Naive B cell (primary cell): Measurements from ENCODE around the gene UBE2R2. TPM values are rescaled to one million over a fixed set of nuclear protein-coding genes. Genes with fewer than 3 reads are reported as not detected.
"Not testable (repeated sequence)": the region's sequence is repeated elsewhere in the genome, so short reads cannot be mapped to it uniquely, and the experiment has no call there.

Experiments
- ATAC-seq, 2 donors: fragments of 150-1000 bp; cut with Tn5 transposase; 2 replicates each; pipeline ENCODE4 v1.10.0; 2021; ENCODE audit warnings: low read depth in 2 of 2, mild to moderate bottlenecking in 2 of 2, moderate library complexity in 2 of 2
- DNase-seq: peaks from one replicate; pipeline ENCODE4 v3.0.0; 2022
- H3K27ac Mint-ChIP-seq, 6 donors: one replicate each; pipeline ENCODE4 v1.8.0; 2020 to 2022; ENCODE audit warnings: mild to moderate bottlenecking in 6 of 6, mixed read lengths in 6 of 6, moderate library complexity in 5 of 6, inconsistent platforms in 2 of 6
- H3K27me3 Mint-ChIP-seq, 3 donors: one replicate each; pipeline ENCODE4 v1.8.0; 2021 to 2022; ENCODE audit warnings: mixed read lengths in 3 of 3, mild to moderate bottlenecking in 1 of 3
- H3K36me3 Mint-ChIP-seq, 2 donors: one replicate each; pipeline ENCODE4 v1.8.0; 2020 to 2022; ENCODE audit warnings: mixed read lengths in 2 of 2, inconsistent platforms in 1 of 2, mild to moderate bottlenecking in 1 of 2
- H3K4me1 Mint-ChIP-seq, 3 donors: one replicate each; pipeline ENCODE4 v1.8.0; 2020 to 2022; ENCODE audit warnings: mixed read lengths in 3 of 3, inconsistent platforms in 1 of 3, mild to moderate bottlenecking in 1 of 3, moderate library complexity in 1 of 3
- H3K4me3 Mint-ChIP-seq, 8 donors: one replicate each; pipeline ENCODE4 v1.8.0; 2020 to 2022; ENCODE audit warnings: mild to moderate bottlenecking in 8 of 8, mixed read lengths in 8 of 8, moderate library complexity in 8 of 8, inconsistent platforms in 2 of 8
- H3K9me3 Mint-ChIP-seq, 7 donors: one replicate each; pipeline ENCODE4 v1.8.0; 2020 to 2022; ENCODE audit warnings: mixed read lengths in 7 of 7, mild to moderate bottlenecking in 5 of 7, inconsistent platforms in 2 of 7, moderate library complexity in 1 of 7
- polyA plus RNA-seq, 6 donors: library from polyadenylated mRNA; unstranded; fragments of 300-500 nt; fragmentation: Illumina TruSeq; gene quantifications; one replicate each; pipeline ENCODE4 v1.2.3, GENCODE V29; 2021; ENCODE audit warnings: low read depth in 6 of 6

UBE2R2 gene
- polyA plus RNA-seq, 6 donors from 2014 or later: 26.5 to 33.6 (median 28.9) TPM

- Mint-ChIP-seq H3K9me3 (no peaks in the 10 kb centered on the region), H3K4me3 (no peak overlapping the region), H3K4me1 (peaks cover 0 to 2% (median 0%) of the 10 kb centered on the region in 3 donors), H3K27me3 (no peaks in the 10 kb centered on the region), H3K27ac (no peak overlapping the region), H3K36me3 (peaks cover 21 to 48% of the 10 kb centered on the region in 2 donors)
- ATAC-seq: no peak
- DNase-seq: no peak
Measured at GRCh38 chr9:33942471-33943083, 125.6 kb downstream of the UBE2R2 start.

GRCh38 chr9:33943389-33943788 is 126.4 kb downstream of the UBE2R2 start:
- H3K4me3 Mint-ChIP-seq: no peak overlapping the region
- peak overlapping the region in 1 of 6 donors; percentile 44 for H3K27ac Mint-ChIP-seq
- peaks cover 0 to 2% (median 0%) of the 10 kb centered on the region in 3 donors for H3K4me1 Mint-ChIP-seq
- no peaks in the 10 kb centered on the region for H3K9me3 Mint-ChIP-seq
- H3K27me3 Mint-ChIP-seq: no peaks in the 10 kb centered on the region
- H3K36me3 Mint-ChIP-seq: peaks cover 29 to 48% of the 10 kb centered on the region in 2 donors
- DNase-seq: no peak
- no peak for ATAC-seq

GRCh38 chr9:33946779-33947535 is 130.0 kb downstream of the UBE2R2 start:
- DNase-seq (no peak), ATAC-seq (no peak)
- H3K4me1 Mint-ChIP-seq: no peaks in the 10 kb centered on the region
- no peaks in the 10 kb centered on the region for H3K27me3 Mint-ChIP-seq
- no peaks in the 10 kb centered on the region for H3K9me3 Mint-ChIP-seq
- peak overlapping the region in 1 of 8 donors; percentile 15 for H3K4me3 Mint-ChIP-seq
- H3K27ac Mint-ChIP-seq: no peak overlapping the region
- H3K36me3 Mint-ChIP-seq: peaks cover 33 to 40% of the 10 kb centered on the region in 2 donors

- no peak overlapping the region for H3K4me3 Mint-ChIP-seq
- H3K27me3 Mint-ChIP-seq: no peaks in the 10 kb centered on the region
- H3K4me1 Mint-ChIP-seq: no peaks in the 10 kb centered on the region
- peaks cover 24 to 33% of the 10 kb centered on the region in 2 donors for H3K36me3 Mint-ChIP-seq
- ATAC-seq: no peak
- H3K27ac Mint-ChIP-seq: no peak overlapping the region
- no peak for DNase-seq
- no peaks in the 10 kb centered on the region for H3K9me3 Mint-ChIP-seq
Measured at GRCh38 chr9:33950371-33950770, 133.4 kb downstream of the UBE2R2 start.

- Mint-ChIP-seq H3K36me3 (peaks cover 23 to 30% of the 10 kb centered on the region in 2 donors), H3K27ac (no peak overlapping the region)
Measured at GRCh38 chr9:33952066-33952465, 135.1 kb downstream of the UBE2R2 start.

GRCh38 chr9:33956544-33956943 is 139.6 kb downstream of the UBE2R2 start:
- Mint-ChIP-seq H3K9me3 (no peaks in the 10 kb centered on the region), H3K4me3 (peak overlapping the region in 1 of 8 donors; percentile 3), H3K27ac (peak overlapping the region in 1 of 6 donors; percentile 44), H3K4me1 (no peaks in the 10 kb centered on the region), H3K36me3 (peaks cover 28 to 37% of the 10 kb centered on the region in 2 donors), H3K27me3 (no peaks in the 10 kb centered on the region)
- DNase-seq: no peak
- ATAC-seq: no peak

More at GRCh38 chr9:33952066-33952465, 135.1 kb downstream of the UBE2R2 start:
- H3K4me1 Mint-ChIP-seq: no peaks in the 10 kb centered on the region
- DNase-seq (no peak), ATAC-seq (no peak)
- no peaks in the 10 kb centered on the region for H3K9me3 Mint-ChIP-seq
- no peak overlapping the region for H3K4me3 Mint-ChIP-seq
- no peaks in the 10 kb centered on the region for H3K27me3 Mint-ChIP-seq

GRCh38 chr9:33959725-33960124 is 142.8 kb downstream of the UBE2R2 start:
- no peak for ATAC-seq
- no peaks in the 10 kb centered on the region for H3K9me3 Mint-ChIP-seq
- H3K27me3 Mint-ChIP-seq: no peaks in the 10 kb centered on the region
- DNase-seq: no peak
- no peak overlapping the region for H3K27ac Mint-ChIP-seq
- peaks cover 20 to 25% of the 10 kb centered on the region in 2 donors for H3K36me3 Mint-ChIP-seq
- no peaks in the 10 kb centered on the region for H3K4me1 Mint-ChIP-seq
- H3K4me3 Mint-ChIP-seq: no peak overlapping the region

- H3K9me3 Mint-ChIP-seq, H3K4me1 Mint-ChIP-seq, H3K27me3 Mint-ChIP-seq, H3K4me3 Mint-ChIP-seq, DNase-seq, ATAC-seq: not testable (repeated sequence)
- Mint-ChIP-seq H3K27ac (peak overlapping the region in 1 of 6 donors; percentile 72), H3K36me3 (peaks cover 14 to 22% of the 10 kb centered on the region in 2 donors)
Measured at GRCh38 chr9:33962468-33962867, 145.5 kb downstream of the UBE2R2 start.

GRCh38 chr9:33964086-33964768 is 147.3 kb downstream of the UBE2R2 start:
- no peak for DNase-seq
- no peaks in the 10 kb centered on the region for H3K27me3 Mint-ChIP-seq

More at GRCh38 chr9:33964086-33964768, 147.3 kb downstream of the UBE2R2 start:
- no peaks in the 10 kb centered on the region for H3K9me3 Mint-ChIP-seq
- peak overlapping the region in 1 of 6 donors; percentile 72 for H3K27ac Mint-ChIP-seq
- H3K36me3 Mint-ChIP-seq: peaks cover 16 to 22% of the 10 kb centered on the region in 2 donors
- no peak for ATAC-seq
- H3K4me3 Mint-ChIP-seq: no peak overlapping the region
- no peaks in the 10 kb centered on the region for H3K4me1 Mint-ChIP-seq

Other genes starting within 250 kb of the UBE2R2 start
- gene PRSS3, start 21.6 kb upstream of the UBE2R2 start, polyA plus RNA-seq: not detected
- gene UBAP2, start 231.7 kb downstream of the UBE2R2 start, polyA plus RNA-seq: 10 to 100 TPM in 1 of 6 donors, 1 to 10 TPM in 5; 4.1 to 11.5 (median 7.7) TPM